ENCODE measurements around the gene SAP30BP. TPM values are rescaled to one million over a fixed set of nuclear protein-coding genes. Genes with fewer than 3 reads are reported as not detected.

SAP30BP gene
- total and polyA plus RNA-seq, 8 donors: 24.6 to 154 (median 72.9) TPM

DNA sequence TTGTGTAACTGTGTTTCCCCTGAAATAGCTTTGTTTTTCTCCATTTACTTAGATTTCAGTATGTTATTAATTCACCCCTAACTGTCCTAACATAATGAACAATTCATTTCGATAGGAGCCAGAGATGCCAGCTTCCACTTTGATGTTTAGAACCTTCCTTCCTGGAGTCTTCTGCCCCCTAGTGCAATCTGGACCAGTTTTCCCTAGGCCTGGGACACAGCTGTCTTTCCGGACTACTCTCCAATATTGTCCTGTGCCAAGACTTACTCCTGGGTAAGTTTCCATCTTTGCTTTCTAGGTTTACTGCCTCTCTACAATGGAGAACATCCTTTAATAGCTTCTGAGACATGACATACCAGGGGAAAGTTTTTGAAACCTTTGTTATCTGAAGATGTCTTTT lies 13.0 kb upstream of the SAP30BP start:
- intact Hi-C loops (cut with DNase I; ENCODE audit: low total_unique reads): no loop called here
- TF ChIP-seq POLR2AphosphoS5 (IDR thresholded peaks at IDR 0.05) (no peak), CTCF (IDR thresholded peaks at IDR 0.05) (peak in 3 of 7 experiments; percentile 14 to 60 (median 15))
- Histone ChIP-seq H3K27ac (no peak overlapping the region), H3K4me3 (no peak overlapping the region), H3K36me3 (peaks cover 22 to 92% (median 87%) of the 10 kb centered on the region in 4 donors), H3K27me3 (no peaks in the 10 kb centered on the region), H3K9me3 (no peaks in the 10 kb centered on the region), H3K4me1 (peaks cover 0 to 9% (median 0%) of the 10 kb centered on the region in 4 donors)
- WGBS, 5 donors: 19 to 34% (median 30%) methylated on average over 2 of the region's 2 CpGs
- peak in 1 of 2 donors; percentile 44 for DNase-seq

DNA sequence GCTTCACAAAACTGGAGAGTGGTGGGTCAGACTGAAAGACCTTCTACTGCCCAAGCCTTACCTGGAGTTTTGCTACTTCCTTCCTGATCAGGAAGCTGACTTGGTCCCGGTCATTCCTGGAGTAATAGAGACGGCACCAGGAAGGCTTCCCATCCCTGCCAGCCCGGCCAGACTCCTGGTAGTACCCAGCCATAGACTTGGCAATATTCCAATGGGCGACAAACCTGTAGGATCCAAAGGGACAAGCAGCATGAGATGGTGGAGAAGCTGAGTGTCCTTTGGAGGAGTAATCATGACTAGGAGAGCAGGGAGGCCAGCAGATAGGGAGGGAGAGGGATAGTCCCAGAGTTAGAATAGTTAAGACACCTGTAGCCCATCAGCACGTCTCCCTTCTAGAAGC lies 8.9 kb upstream of the SAP30BP start:
- intact Hi-C loops (cut with DNase I; ENCODE audit: low total_unique reads): no loop called here
- H3K4me1 ChIP-seq: peaks cover 0 to under 1% (median 0%) of the 10 kb centered on the region in 4 donors
- no peak for TF ChIP-seq POLR2AphosphoS5 (IDR thresholded peaks at IDR 0.05)
- TF ChIP-seq CTCF (IDR thresholded peaks at IDR 0.05): no peak
- no peak for TF ChIP-seq POLR2A (IDR thresholded peaks at IDR 0.05)
- no peak for TF ChIP-seq EP300 (IDR thresholded peaks at IDR 0.05)
- no peak overlapping the region for H3K27ac ChIP-seq
- no peak overlapping the region for H3K4me3 ChIP-seq
- no peak for DNase-seq
- H3K27me3 ChIP-seq: no peaks in the 10 kb centered on the region
- 74 to 88% (median 80%) methylated on average over 4 to 5 of the region's 5 CpGs for WGBS, 5 donors
- peaks cover 15 to 92% (median 89%) of the 10 kb centered on the region in 4 donors for H3K36me3 ChIP-seq
- H3K9me3 ChIP-seq: no peaks in the 10 kb centered on the region

- H3K4me3 ChIP-seq: no peak overlapping the region
- H3K36me3 ChIP-seq: peaks cover 15 to 78% (median 73%) of the 10 kb centered on the region in 4 donors
- H3K27ac ChIP-seq: no peak overlapping the region
- peaks cover 9 to 17% (median 14%) of the 10 kb centered on the region in 4 donors for H3K4me1 ChIP-seq
- no peak for TF ChIP-seq POLR2AphosphoS5 (IDR thresholded peaks at IDR 0.05)
- no peak for TF ChIP-seq POLR2A (IDR thresholded peaks at IDR 0.05)
- TF ChIP-seq EP300 (IDR thresholded peaks at IDR 0.05): no peak
- TF ChIP-seq CTCF (IDR thresholded peaks at IDR 0.05): no peak
- no peak for DNase-seq
- H3K27me3 ChIP-seq: no peaks in the 10 kb centered on the region
- 92 to 95% (median 93%) methylated on average over 4 of the region's 4 CpGs for WGBS, 5 donors
- H3K9me3 ChIP-seq: no peaks in the 10 kb centered on the region
- intact Hi-C loops (cut with DNase I; ENCODE audit: low total_unique reads): no loop called here
Observed at GRCh38 chr17:75661531-75661930, 5.6 kb upstream of the SAP30BP start.

- no peak for DNase-seq
- no peak for TF ChIP-seq EP300 (IDR thresholded peaks at IDR 0.05)
- no peak for TF ChIP-seq POLR2AphosphoS5 (IDR thresholded peaks at IDR 0.05)
- TF ChIP-seq CTCF (IDR thresholded peaks at IDR 0.05): no peak
- TF ChIP-seq POLR2A (IDR thresholded peaks at IDR 0.05): no peak
- 92 to 99% (median 97%) methylated on average over 9 of the region's 9 CpGs for WGBS, 5 donors
- Histone ChIP-seq H3K27ac (no peak overlapping the region), H3K4me3 (no peak overlapping the region), H3K4me1 (peaks cover 10 to 20% (median 17%) of the 10 kb centered on the region in 4 donors), H3K36me3 (peaks cover 15 to 71% (median 65%) of the 10 kb centered on the region in 4 donors), H3K9me3 (no peaks in the 10 kb centered on the region), H3K27me3 (no peaks in the 10 kb centered on the region)
- intact Hi-C loops (cut with DNase I; ENCODE audit: low total_unique reads): no loop called here
Observed at GRCh38 chr17:75662511-75662910, 4.6 kb upstream of the SAP30BP start.
